Measurements from ENCODE around the gene ARHGAP19.

The ARHGAP19 gene

DNA sequence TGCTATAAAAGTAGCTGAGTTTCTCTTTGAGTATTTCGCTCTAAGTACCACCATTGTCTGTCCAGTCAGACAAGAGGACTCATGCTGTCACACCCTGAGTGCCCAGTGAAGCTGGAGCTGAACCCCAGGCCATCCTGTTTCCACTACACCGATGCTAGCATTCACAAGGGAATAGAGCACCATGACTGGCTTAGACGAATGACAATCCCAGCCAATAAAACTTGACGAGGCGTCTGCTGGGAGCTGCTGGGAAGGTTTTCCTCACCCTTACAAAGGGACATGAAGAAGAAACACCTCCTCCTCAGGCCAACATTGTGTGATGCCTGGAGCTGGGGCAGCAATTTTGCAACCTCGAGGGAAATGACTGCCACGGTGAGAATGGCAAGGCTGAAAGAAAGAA lies 89.2 kb downstream of the ARHGAP19 start:
- TF ChIP-seq, protein P1, sequence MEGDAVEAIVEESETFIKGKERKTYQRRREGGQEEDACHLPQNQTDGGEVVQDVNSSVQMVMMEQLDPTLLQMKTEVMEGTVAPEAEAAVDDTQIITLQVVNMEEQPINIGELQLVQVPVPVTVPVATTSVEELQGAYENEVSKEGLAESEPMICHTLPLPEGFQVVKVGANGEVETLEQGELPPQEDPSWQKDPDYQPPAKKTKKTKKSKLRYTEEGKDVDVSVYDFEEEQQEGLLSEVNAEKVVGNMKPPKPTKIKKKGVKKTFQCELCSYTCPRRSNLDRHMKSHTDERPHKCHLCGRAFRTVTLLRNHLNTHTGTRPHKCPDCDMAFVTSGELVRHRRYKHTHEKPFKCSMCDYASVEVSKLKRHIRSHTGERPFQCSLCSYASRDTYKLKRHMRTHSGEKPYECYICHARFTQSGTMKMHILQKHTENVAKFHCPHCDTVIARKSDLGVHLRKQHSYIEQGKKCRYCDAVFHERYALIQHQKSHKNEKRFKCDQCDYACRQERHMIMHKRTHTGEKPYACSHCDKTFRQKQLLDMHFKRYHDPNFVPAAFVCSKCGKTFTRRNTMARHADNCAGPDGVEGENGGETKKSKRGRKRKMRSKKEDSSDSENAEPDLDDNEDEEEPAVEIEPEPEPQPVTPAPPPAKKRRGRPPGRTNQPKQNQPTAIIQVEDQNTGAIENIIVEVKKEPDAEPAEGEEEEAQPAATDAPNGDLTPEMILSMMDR (IDR thresholded peaks at IDR 0.05; ENCODE audit: insufficient read depth, low read length, poor library complexity, severe bottlenecking): no peak

DNA sequence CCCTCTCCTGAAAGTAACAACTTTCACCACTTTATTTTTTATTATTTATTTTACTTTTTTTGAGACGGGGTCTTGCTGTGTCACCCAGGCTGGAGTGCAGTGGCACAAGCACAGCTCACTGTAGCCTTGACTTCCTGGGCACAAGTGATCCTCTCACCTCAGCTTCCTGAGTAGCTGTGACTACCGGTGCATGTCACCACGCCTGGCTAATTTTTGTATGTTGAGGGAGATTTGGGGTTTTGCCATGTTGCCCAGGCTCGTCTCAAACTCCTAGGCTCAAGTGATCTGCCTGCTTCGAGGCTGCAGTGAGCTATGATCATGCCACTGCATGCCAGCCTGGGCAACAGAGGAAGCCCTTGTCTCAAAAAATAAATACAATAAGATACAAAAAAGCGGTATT lies 91.8 kb downstream of the ARHGAP19 start:
- H3K27me3 ChIP-seq (replicated peaks; ENCODE audit: control insufficient read depth, insufficient read depth, low read length): 0 out of 2 replicates have a peak, but pooled peaks cover 1% of the 10 kb centered on the region
- no peak overlapping the region for H3K4me3 ChIP-seq (replicated peaks; ENCODE audit: low read depth, low read length)
- H3K36me3 ChIP-seq (ENCODE audit: control insufficient read depth, insufficient read depth, low read length): no peaks in the 10 kb centered on the region
- TF ChIP-seq, protein P1 (IDR thresholded peaks at IDR 0.05; ENCODE audit: insufficient read depth, low read length, poor library complexity, severe bottlenecking): no peak
- DNase-seq (ENCODE audit: extremely low read depth, insufficient read length): no peak

More for the DNA sequence above, 89.2 kb downstream of the ARHGAP19 start:
- Histone ChIP-seq H3K27me3 (replicated peaks; ENCODE audit: control insufficient read depth, insufficient read depth, low read length) (no peaks in the 10 kb centered on the region), H3K36me3 (ENCODE audit: control insufficient read depth, insufficient read depth, low read length) (no peaks in the 10 kb centered on the region), H3K4me3 (replicated peaks; ENCODE audit: low read depth, low read length) (no peak overlapping the region)
- DNase-seq (ENCODE audit: extremely low read depth, insufficient read length): no peak

DNA sequence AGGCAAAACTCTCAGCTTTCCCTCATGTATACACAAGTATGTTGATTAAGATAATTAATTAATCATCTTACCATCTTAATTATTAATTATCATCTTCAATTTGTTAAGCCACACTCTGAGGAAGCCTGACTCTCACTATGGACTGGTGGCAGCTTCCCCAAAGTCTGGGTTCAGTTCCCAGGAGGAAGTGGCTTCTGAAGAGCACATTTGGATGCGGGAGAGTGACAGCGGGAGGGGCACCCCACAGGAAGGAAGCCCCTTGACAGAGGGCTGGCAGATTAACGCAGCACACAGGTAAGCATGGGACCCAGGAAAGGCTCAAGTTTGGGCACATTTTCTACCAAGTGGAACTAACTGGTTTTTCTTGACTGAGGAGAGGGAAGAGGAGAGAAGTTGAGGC lies 93.3 kb downstream of the ARHGAP19 start:
- Histone ChIP-seq H3K27me3 (replicated peaks; ENCODE audit: control insufficient read depth, insufficient read depth, low read length) (0 out of 2 replicates have a peak, but pooled peaks cover 2% of the 10 kb centered on the region), H3K36me3 (ENCODE audit: control insufficient read depth, insufficient read depth, low read length) (no peaks in the 10 kb centered on the region), H3K4me3 (replicated peaks; ENCODE audit: low read depth, low read length) (no peak overlapping the region)
- DNase-seq (ENCODE audit: extremely low read depth, insufficient read length): no peak
- TF ChIP-seq, protein P1 (IDR thresholded peaks at IDR 0.05; ENCODE audit: insufficient read depth, low read length, poor library complexity, severe bottlenecking): no peak

DNA sequence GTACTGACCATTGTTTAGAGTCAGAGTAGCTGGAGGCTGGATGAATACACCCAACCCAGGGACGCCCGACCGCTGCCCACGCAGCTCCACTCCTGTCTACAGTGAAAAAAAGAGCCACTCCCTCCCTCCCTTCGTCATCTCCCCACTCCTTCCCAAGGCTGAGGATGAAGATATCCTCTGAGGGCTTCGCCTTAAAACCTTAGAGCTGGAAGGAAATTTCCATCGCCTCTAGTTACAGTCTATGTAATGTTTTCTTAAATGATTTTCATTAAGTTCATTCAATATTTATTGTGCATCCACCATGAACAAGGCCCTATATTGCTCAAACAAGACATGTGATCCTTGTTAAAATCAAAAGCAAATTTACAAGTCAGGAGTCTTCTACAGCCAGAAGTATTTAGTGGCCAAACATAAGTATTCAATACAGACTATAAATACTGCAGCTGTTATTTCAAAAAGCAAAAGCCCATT lies 95.4 kb downstream of the ARHGAP19 start:
- TF ChIP-seq, protein P1 (IDR thresholded peaks at IDR 0.05; ENCODE audit: insufficient read depth, low read length, poor library complexity, severe bottlenecking): no peak
- peaks cover 2% of the 10 kb centered on the region; the same call in 1 of the 2 replicates for H3K27me3 ChIP-seq (replicated peaks; ENCODE audit: control insufficient read depth, insufficient read depth, low read length)
- no peaks in the 10 kb centered on the region for H3K36me3 ChIP-seq (ENCODE audit: control insufficient read depth, insufficient read depth, low read length)
- DNase-seq (ENCODE audit: extremely low read depth, insufficient read length): no peak
- H3K4me3 ChIP-seq (replicated peaks; ENCODE audit: low read depth, low read length): no peak overlapping the region

DNA sequence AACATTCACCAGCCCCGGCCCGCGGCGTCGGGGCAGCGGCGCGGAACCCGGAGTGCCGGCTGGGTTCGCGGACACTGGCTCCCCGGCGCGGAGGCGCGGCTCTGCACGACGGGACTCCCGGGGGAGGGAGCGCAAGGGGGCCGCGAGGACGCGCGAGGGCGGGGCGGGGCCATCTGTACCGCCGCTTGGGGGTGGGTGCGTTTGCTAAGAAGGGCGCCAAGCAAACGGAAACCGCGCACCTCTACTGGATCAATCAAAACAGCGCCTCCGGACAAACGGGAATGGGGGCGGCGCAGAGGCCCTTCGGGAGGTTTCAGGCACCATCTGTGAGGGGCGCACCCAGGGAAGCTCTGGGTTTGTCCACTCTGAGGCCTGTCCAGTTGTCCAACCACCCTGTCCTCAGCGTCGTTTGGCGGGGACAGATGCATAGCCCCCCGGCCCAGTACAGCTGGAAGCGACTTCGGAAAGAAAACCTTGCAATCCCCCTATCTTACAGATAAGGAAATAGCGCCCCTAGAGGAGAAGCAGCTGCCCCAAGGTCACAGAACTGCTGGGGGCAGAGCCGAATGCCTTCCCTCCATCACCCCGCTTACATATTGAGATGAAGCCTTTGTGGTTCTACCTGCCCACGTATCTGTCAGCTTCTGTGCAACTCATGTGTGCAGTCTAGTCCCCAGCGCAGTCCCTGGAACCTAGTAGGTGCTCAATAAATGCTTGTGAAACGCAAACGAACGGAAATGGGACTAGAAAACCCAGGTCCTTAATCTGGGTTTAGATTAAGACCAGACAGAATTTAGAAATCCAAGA lies 96.0 kb downstream of the ARHGAP19 start:
- TF ChIP-seq, protein P1 (IDR thresholded peaks at IDR 0.05; ENCODE audit: insufficient read depth, low read length, poor library complexity, severe bottlenecking): peak; percentile 86
- Histone ChIP-seq H3K36me3 (ENCODE audit: control insufficient read depth, insufficient read depth, low read length) (no peaks in the 10 kb centered on the region), H3K27me3 (replicated peaks; ENCODE audit: control insufficient read depth, insufficient read depth, low read length) (peaks cover 2% of the 10 kb centered on the region; the same call in 1 of the 2 replicates), H3K4me3 (replicated peaks; ENCODE audit: low read depth, low read length) (peak overlapping the region; percentile 61)
- peak; percentile 74 for DNase-seq (ENCODE audit: extremely low read depth, insufficient read length)
